Activated naive CD4-positive, alpha-beta T cell treated with Interleukin-2 at 50 U/mL for 16 hours (primary cell): ENCODE results near the gene IL20RA.

Source experiments
- DNase-seq: peaks from one replicate; pipeline ENCODE4 v3.0.0-alpha.2; 2020

The IL20RA gene

DNA sequence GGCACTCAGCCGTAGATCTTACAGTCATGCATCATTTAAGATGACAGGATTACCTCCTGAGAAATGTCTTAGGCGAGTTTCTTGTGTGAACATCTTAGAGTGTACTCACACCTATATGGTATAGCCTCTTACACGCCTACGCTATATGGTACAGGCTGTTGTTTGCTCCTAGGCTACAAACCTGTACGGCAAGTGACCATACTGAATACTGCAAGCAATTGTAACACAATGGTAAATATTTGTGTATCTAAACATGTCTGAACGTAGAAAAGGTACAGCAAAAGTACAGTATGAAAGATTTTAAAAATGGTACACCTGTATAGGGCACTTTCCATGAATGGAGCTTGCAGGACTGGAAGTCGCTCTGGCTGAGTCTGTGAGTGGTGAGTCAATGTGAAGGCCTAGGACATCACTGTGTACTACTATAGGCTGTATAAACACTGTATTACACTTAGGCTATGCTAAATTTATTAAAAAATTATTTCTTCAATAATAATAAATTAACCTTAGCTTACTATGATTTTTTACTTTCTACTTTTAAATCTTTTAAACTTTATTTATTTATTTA is 541 bp upstream of the IL20RA start:
- DNase-seq = no peak

GRCh38 chr6:137043710-137044365 is 927 bp downstream of the IL20RA start:
- DNase-seq = no peak

DNA sequence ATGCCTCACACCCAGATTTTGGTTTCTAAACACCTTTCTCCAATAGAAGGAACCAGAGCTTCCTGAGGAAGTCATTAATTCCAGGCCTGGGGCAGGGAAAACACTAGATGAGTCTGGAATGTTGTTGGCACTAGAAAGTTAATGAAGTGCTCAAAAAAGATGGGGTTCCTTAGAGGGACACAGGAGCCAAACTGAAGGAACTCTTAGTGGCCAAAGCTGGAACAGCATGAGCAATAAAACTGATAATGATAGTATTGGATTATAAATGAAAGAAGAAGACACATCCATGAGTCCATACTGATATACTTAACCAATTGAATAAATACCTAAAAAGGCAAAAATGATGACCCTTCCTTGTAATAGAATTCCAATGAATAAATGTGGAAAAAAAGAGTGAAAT is 4.4 kb downstream of the IL20RA start:
- no peak for DNase-seq

- no peak for DNase-seq
Measured at GRCh38 chr6:137039010-137039409, 5.8 kb downstream of the IL20RA start.

DNA sequence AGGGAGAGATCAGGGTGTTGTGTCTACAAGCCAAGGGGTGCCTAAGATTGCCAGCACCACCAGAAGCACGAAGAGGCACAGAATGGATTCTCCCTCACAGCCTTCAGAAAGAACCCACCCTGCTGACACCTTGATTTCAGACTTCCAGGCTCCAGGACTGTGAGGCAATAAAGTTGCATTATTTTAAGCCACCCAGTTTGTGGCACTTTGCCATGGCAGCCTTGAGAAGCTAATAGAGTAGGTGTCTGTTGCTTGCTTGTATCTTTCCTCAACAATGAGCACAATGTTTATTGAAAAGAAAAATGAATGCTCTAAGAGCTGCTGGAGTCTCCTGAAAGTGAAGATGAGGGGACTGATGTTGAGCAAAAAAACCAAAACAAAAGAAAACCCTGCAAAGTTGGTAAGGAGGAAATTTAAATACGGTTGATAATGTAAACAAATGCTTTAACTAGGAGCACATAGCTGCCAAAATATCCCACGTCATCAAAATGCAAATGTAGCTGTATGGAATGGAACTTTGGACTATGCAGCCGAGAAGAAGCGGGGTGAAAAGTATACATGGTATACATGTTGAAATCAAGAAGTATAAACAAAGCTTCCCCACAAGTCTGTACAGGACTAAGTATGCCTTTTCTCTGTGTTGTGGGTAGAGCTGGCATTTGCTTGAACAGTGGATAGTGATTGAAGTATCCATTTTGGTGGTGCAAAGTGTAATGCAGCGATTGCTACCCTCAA is 8.0 kb downstream of the IL20RA start:
- no peak for DNase-seq

DNA sequence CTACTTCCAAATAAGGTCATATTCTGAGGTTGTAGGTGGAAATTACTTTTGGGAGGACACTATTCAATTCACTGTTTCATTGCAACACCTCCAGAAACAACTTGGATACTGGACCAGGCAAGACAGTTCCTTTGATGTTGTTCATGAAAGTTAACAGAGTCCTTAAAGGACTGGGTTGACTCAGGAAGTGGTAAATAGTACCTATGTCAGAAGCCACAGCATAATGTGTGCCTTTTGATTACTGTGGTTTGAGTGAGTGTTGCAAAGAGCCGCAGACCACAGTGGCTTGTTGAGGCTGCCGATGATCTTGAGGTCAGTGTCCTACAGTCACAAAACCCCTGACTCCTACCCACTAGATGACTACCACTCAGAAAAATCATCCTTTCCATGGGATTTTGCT is 10.9 kb downstream of the IL20RA start:
- DNase-seq = peak; percentile 62

- DNase-seq = no peak
Measured at GRCh38 chr6:137031122-137031521, 13.6 kb downstream of the IL20RA start.

DNA sequence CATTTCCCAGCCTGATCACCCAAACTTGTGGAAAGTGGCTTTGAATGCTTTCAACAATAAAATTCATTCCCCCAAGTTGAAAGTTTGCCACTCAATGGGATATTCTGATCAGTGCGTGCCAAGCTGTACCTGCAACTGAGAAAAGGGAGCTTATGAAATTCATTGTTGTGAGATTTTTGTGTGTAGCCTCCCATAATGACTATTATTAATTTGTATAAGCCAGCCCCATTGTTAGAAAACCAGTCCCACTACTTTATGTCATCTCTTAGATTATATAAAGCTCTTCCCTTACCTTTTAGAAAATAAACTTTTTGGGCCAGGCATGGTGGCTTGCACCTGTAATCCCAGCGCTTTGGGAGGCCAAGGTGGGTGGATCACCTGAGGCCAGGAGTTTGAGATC is 15.9 kb downstream of the IL20RA start:
- DNase-seq = no peak

DNA sequence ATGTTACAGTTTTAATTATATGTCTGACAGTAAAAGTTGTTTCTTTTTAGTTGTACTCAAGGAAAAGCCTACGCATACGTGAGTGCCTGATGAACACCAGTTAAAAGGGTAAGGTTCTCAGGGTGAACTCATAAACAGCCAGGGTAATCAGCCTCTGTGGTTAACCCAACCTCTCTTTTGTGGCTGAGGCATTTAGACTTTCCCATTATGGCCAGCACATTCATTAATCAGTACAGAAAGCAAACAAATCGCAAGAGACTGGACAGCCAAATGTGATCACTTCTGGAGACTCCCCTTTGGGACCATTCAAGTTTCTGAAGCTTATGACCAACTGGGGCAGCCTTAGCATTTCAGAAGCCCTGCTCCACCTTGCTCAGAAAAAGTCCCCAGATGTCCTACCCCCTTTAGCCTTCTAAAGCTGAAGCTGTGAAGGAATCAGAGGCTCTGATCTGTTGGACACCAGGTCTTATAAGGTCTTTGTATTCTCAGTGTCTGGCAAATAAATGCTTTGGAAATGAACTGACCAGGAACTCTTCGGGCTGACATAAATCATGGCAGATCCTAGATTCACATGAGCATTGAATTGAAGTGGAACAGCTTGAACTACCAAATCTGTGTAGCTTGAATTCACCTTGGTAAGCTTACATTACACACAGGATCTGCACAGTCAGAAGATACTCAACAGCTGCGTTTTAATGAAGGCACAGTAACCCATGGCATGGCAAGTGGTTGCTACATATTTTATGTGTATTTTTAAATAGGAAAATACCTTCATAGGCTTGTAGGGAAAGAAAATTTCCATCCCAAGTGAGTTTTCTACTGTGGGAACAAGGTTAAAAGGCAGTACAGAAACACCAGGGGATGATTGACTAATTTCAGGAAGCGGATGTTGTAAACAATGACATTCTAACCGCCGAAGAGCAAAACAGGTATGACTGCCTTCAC is 18.7 kb downstream of the IL20RA start:
- DNase-seq = no peak

- no peak for DNase-seq
Measured at GRCh38 chr6:137024237-137024990, 20.4 kb downstream of the IL20RA start.

DNA sequence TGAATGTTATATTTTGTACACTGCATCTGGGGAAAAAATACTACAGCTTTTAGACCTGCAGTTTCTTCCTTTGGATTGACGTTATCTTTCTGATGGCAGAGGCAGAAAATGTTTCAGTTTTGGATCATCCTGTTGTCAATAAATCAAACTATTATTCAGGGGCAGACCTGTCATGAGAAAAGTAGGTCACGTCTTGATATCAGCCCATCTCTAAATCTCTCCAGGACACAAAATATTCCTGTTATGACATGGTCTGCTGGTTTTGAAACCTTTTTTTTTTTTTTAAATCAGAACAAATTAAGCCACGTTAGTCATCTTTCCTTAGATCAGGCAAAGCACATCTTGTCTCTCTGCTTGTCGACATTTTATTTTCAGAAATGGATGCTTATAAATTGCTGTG is 24.0 kb downstream of the IL20RA start:
- DNase-seq = no peak

DNA sequence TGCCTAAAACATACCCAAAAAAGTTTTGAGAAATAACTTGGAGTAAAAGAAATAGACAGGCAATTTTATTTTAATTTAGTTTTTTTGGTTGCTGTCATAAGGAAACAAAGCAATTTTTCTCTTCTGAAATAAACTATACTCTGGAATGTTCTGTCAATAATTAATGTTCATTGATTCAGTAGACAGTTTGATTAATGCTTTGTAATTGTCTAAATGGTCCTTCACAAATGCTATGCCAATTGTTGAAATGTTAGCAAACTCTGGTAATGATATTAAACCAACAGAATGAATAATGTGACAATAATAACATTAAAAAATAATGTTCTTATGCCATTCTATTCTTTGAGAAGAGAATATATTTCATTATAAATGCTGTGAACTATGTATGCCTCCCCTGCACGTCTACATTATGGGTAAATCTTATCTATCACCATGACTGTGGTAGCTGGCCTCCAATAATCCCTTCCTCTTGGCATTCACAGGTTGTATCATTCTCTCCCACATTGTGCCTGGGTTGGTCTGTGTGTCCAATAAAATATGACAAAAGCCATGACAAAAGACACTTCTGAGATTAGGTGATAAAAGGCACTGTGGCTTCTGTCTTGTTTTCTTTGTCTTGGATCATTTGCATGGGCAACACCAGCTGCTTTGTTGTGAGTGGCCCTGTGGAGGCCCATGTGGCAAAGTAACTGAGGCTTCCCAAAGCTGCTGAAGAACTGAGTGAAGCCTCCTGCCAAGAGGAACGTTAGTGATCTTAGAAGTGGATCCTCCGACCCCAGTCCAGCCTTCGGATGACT is 25.1 kb downstream of the IL20RA start:
- no peak for DNase-seq

GRCh38 chr6:137017081-137017480 is 27.7 kb downstream of the IL20RA start:
- no peak for DNase-seq

GRCh38 chr6:137016356-137016755 is 28.4 kb downstream of the IL20RA start:
- no peak for DNase-seq

- DNase-seq = no peak
Measured at GRCh38 chr6:137015943-137016342, 28.8 kb downstream of the IL20RA start.

GRCh38 chr6:137013738-137014602 is 30.8 kb downstream of the IL20RA start:
- no peak for DNase-seq

- no peak for DNase-seq
Measured at GRCh38 chr6:137013031-137013430, 31.7 kb downstream of the IL20RA start.

- no peak for DNase-seq
Measured at GRCh38 chr6:137011406-137011805, 33.4 kb downstream of the IL20RA start.

GRCh38 chr6:137010128-137010718 is 34.5 kb downstream of the IL20RA start:
- DNase-seq = no peak

GRCh38 chr6:137008204-137008603 is 36.6 kb downstream of the IL20RA start:
- DNase-seq = no peak
